Hepatocyte (in vitro differentiated cells): Measurements from ENCODE around the gene HS2ST1.

ENCODE experiments used
- CTCF ChIP-seq: fragments of 200-600 bp; sonication (generic); IDR thresholded peaks from 2 replicates; pipeline ENCODE4 v1.5.1; 2016; ENCODE audit warnings: antibody characterized with exemption, mild to moderate bottlenecking; ENCODE audit not compliant: poor library complexity
- EZH2phosphoT487 ChIP-seq: fragments of 200-600 bp; sonication (generic); IDR thresholded peaks from one replicate; pipeline ENCODE4 v1.6.1; 2018; ENCODE audit warnings: antibody characterized with exemption, mild to moderate bottlenecking, low read depth, moderate library complexity; ENCODE audit not compliant: unreplicated experiment, severe bottlenecking

DNA sequence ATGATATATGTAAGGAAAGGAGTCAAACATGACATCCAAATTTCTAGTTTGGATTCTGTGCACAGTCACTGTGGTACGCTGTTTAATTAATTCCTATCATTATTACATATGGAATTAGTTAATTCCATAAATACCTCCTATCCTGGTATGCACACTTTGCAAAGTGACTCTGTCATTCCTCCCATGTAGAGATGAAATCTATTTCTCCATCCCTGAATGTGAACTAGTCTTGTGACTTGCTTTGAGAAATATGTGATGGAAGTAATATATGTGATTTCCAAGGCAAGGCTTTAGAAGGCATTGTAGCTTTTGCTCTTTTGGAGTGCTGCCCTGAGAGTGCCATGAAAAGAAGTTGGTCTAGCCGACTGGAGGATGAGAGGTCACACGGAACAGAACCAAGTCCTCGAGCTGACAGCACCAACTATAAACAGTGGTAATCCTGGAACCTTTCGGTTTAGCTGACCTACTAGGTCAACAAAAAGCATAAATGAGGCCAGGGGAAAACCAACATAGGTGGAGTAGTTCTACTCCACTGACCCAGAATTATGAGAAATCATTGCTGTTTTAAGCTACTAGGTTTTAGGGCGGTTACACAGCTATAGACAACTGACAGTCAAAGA lies 2.0 kb upstream of the HS2ST1 start:
- no peak for TF ChIP-seq CTCF
- no peak for TF ChIP-seq EZH2phosphoT487
